Heart left ventricle (tissue), 13 donors: ENCODE measurements around the gene IQGAP2.

Source experiments
- CTCF ChIP-seq, 12 donors: fragments of 200-600 bp; sonication (generic) in 4 of 12; IDR thresholded peaks; one replicate each; pipeline versions ENCODE4 v1.5.0 to v1.8.0; 2018 to 2022; ENCODE audit warnings: antibody characterized with exemption in 12 of 12, mild to moderate bottlenecking in 5 of 12
- POLR2A ChIP-seq, 2 donors: fragments of 450-650 bp; IDR thresholded peaks; one replicate each; pipeline ENCODE4 v1.6.1; 2017; ENCODE audit warnings: antibody characterized with exemption in 2 of 2, mild to moderate bottlenecking in 2 of 2, moderate library complexity in 2 of 2
- donor health status: ischemic (EF 13 %, LVEDD 7.1; RV severe dilation, severe dysfunction).
- donor health status: DM: no; HTN: yes; CAD: no.
- donor health status: DM: no; HTN: no; CAD: no.
- donor health status: ischemic (EF 25% LVEDD 6.9; RV normal size, moderate dysfunction).
- donor health status: ischemic (EF 25% LVEDD 5.7; RV mildly dilated, moderate dysfunction).
- donor health status: ischemic (EF 35%, LVEDD 5.7; RV mildly dilated, moderate dysfunction).
- donor health status: nonischemic (EF 11% LVEDD 7.7; RV severe dilation, severe dysfunction).
- donor health status: DM: yes; HTN: yes; CAD: no.
- donor health status: PGD.
- donor health status: ischemic (EF 29% LVEDD 5.4; RV normal size, mild dysfunction).
- donor health status: nonischemic (EF 23%, LVEDD 6.1; RV moderate dilation, normal function).

GRCh38 chr5:76542887-76543690, 140.0 kb downstream of the IQGAP2 start:
- TF ChIP-seq CTCF (IDR thresholded peaks at IDR 0.05) = no peak
- TF ChIP-seq POLR2A (IDR thresholded peaks at IDR 0.05) = no peak
